Measurements from ENCODE around the gene DLGAP4. TPM values are rescaled to one million over a fixed set of nuclear protein-coding genes. Genes with fewer than 3 reads are reported as not detected.

Gene DLGAP4
- total and polyA plus RNA-seq, 9 of the 15 experiments (the other 6 are each of a cell fraction or from before 2014, with no cell fraction given) = 0.31 to 34.1 (median 4.5) TPM

GRCh38 chr20:36465109-36466080 is 159.3 kb downstream of the DLGAP4 start (continued):
- TF ChIP-seq ZNF23 (CRISPR knock-in tag; IDR thresholded peaks at IDR 0.05) (no peak), CHD2 (IDR thresholded peaks at IDR 0.05; ENCODE audit: low read depth, low read length) (no peak), JUN (IDR thresholded peaks at IDR 0.05; ENCODE audit: borderline replicate concordance, low read depth, low read length) (peak; percentile 54; the same call in 1 of the 2 replicates), JUN (CRISPR knock-in tag; IDR thresholded peaks at IDR 0.05; ENCODE audit: borderline replicate concordance) (no peak), ATF3 (IDR thresholded peaks at IDR 0.05) (peak; percentile 85), ATF3 (CRISPR knock-in tag; conservative IDR thresholded peaks at IDR 0.05) (0 out of 2 replicates have a peak, but pooled peaks have one; percentile 37), ETS1 (conservative IDR thresholded peaks at IDR 0.05; ENCODE audit: control insufficient read depth, low read depth, low read length) (0 out of 2 replicates have a peak, but pooled peaks have one; percentile 38), PTTG1 (tag; IDR thresholded peaks at IDR 0.05; ENCODE audit: low read depth) (no peak), MYBL2 (IDR thresholded peaks at IDR 0.05; ENCODE audit: low read depth) (no peak), MYBL2 (CRISPR knock-in tag; IDR thresholded peaks at IDR 0.05; ENCODE audit: borderline replicate concordance) (no peak), CTCF (IDR thresholded peaks at IDR 0.05 in 2 of 3, conservative IDR thresholded peaks at IDR 0.05 in 1 of 3; ENCODE audit: insufficient read depth in 2 of 3, low read depth in 1 of 3, low read length in 3 of 3) (0 out of 6 replicates have a peak, but pooled peaks of 1 of the 3 experiments have one; percentile 7), ZNF766 (CRISPR knock-in tag; conservative IDR thresholded peaks at IDR 0.05) (no peak), TEAD4 (IDR thresholded peaks at IDR 0.05; ENCODE audit: low read length) (peak; percentile 46; the same call in 1 of the 2 replicates), TEAD4 (CRISPR knock-in tag; IDR thresholded peaks at IDR 0.05; ENCODE audit: borderline replicate concordance) (no peak), CBFA2T2 (conservative IDR thresholded peaks at IDR 0.05) (peak; percentile 34; the same call in 1 of the 2 replicates), POLR3A (IDR thresholded peaks at IDR 0.05; ENCODE audit: borderline replicate concordance, extremely low read depth, insufficient read depth, insufficient read length) (no peak), BACH1 (tag; IDR thresholded peaks at IDR 0.05) (no peak), KLF1 (tag; IDR thresholded peaks at IDR 0.05) (peak; percentile 99), FOSL1 (tag; conservative IDR thresholded peaks at IDR 0.05) (peak; percentile 90), ILK (tag; IDR thresholded peaks at IDR 0.05; ENCODE audit: borderline replicate concordance, low read depth) (no peak)

Data from K562 (cell line).